Tibial artery (tissue), 4 donors: Measurements from ENCODE around the gene PTPRU.

Experiments
- DNase-seq, 2 donors: peaks; one replicate each; pipeline ENCODE4 v3.0.0-alpha.2; 2019
- H3K27ac ChIP-seq, 2 donors: fragments of 200-600 bp; sonication (generic) in 1 of 2; 1 replicate in 1 of 2; 2 replicates in 1 of 2; pipeline ENCODE4 v1.5.1; 2018 to 2019; ENCODE audit warnings: mild to moderate bottlenecking in 1 of 2
- H3K27me3 ChIP-seq, 2 donors: fragments of 200-600 bp; sonication (generic) in 1 of 2; one replicate each; pipeline versions ENCODE4 v1.5.1 to v1.6.0; 2016 to 2019
- H3K36me3 ChIP-seq, 3 donors: fragments of 200-600 bp; sonication (generic) in 2 of 3; one replicate each; pipeline ENCODE4 v1.5.1; 2016 to 2019; ENCODE audit warnings: mild to moderate bottlenecking in 2 of 3
- H3K4me1 ChIP-seq, 4 donors: fragments of 200-600 bp; sonication (generic) in 2 of 4; 1 replicate in 3 of 4; 2 replicates in 1 of 4; pipeline ENCODE4 v1.5.1; 2016 to 2019
- H3K4me3 ChIP-seq, 2 donors: fragments of 200-600 bp; sonication (generic) in 1 of 2; 1 replicate in 1 of 2; 2 replicates in 1 of 2; pipeline ENCODE4 v1.5.1; 2018 to 2019; ENCODE audit warnings: mild to moderate bottlenecking in 2 of 2
- H3K9me3 ChIP-seq, 3 donors: fragments of 200-600 bp; sonication (generic) in 1 of 3; one replicate each; pipeline ENCODE4 v1.5.1; 2016 to 2019
- intact Hi-C: fragments of 100-400 bp; cut with DNase I; formaldehyde crosslinking; loops from one replicate; pipeline ENCODE4 v1.15.0; 2023; ENCODE audit warnings: low total_unique reads
- TF ChIP-seq, protein P1 (sequence below), 2 experiments: fragments of 200-600 bp in 1 of 2; fragments of 450-650 bp in 1 of 2; IDR thresholded peaks; one replicate each; pipeline ENCODE4 v1.5.1; 2017 to 2019; ENCODE audit warnings: antibody characterized with exemption in 2 of 2, mild to moderate bottlenecking in 1 of 2, moderate library complexity in 1 of 2

Gene PTPRU

DNA sequence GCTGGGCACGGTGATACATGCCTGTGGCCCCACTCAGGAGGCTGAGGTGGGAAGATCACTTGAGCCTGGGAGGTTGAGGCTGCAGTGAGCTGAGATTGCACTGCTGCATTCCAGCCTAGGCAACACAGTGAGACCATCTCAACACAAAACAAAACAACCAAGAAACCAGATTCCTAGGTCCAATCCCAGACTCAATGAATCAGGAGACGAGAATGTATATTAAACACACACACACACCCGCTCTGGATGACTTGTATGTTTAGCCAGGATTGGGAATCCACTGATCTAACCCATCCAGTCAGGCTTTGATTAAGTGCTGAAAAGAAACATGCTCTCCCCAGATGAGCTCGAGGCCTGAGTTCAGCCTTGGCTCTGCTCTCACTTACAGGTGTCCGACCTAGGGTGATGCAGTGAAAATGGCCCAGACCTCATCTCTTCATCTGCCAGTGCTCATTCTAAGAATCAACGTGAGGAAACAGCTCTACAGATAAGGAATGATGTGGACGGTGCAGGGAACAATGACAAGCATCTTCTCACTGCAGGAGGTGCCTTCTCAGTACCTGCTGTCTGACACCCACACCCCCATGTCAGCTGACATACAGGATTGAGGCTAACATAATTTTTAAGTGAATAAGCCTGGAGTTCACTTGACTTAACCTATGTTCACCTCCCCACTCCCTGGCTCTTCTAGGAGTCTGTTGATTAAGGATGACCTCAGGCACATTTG, 39.3 kb upstream of the PTPRU start:
- no peaks in the 10 kb centered on the region for H3K27me3 ChIP-seq
- peaks cover 26 to 97% (median 57%) of the 10 kb centered on the region in 3 donors for H3K36me3 ChIP-seq
- intact Hi-C loops, result no loop called here
- no peaks in the 10 kb centered on the region for H3K9me3 ChIP-seq
- H3K4me1 ChIP-seq, result peaks cover 0 to 4% (median 1%) of the 10 kb centered on the region in 4 donors
- no peak overlapping the region for H3K4me3 ChIP-seq
- TF ChIP-seq, protein P1, sequence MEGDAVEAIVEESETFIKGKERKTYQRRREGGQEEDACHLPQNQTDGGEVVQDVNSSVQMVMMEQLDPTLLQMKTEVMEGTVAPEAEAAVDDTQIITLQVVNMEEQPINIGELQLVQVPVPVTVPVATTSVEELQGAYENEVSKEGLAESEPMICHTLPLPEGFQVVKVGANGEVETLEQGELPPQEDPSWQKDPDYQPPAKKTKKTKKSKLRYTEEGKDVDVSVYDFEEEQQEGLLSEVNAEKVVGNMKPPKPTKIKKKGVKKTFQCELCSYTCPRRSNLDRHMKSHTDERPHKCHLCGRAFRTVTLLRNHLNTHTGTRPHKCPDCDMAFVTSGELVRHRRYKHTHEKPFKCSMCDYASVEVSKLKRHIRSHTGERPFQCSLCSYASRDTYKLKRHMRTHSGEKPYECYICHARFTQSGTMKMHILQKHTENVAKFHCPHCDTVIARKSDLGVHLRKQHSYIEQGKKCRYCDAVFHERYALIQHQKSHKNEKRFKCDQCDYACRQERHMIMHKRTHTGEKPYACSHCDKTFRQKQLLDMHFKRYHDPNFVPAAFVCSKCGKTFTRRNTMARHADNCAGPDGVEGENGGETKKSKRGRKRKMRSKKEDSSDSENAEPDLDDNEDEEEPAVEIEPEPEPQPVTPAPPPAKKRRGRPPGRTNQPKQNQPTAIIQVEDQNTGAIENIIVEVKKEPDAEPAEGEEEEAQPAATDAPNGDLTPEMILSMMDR (IDR thresholded peaks at IDR 0.05), result no peak
- DNase-seq, result no peak
- H3K27ac ChIP-seq, result no peak overlapping the region

DNA sequence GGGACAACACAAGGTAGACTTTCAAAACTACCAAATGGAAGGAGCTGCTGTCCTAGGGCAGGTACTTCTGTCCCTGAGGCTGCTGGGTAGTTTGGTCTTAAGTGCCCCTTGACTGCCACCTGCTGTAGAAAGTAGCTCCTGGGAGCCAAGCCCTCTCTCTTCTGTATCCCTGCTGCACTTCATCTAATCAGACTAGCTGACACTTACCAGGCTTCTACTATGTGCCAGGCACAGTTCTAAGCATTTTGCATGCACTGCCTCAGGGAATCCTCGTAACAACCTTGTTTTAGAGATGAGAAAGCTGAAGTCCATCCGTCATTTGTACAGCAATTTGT, 38.8 kb upstream of the PTPRU start:
- TF ChIP-seq, protein P1 (IDR thresholded peaks at IDR 0.05), result no peak
- intact Hi-C loops, result no loop called here
- H3K4me3 ChIP-seq, result no peak overlapping the region
- no peaks in the 10 kb centered on the region for H3K9me3 ChIP-seq
- H3K4me1 ChIP-seq, result peaks cover 0 to 9% (median 6%) of the 10 kb centered on the region in 4 donors
- no peak for DNase-seq
- H3K27ac ChIP-seq, result no peak overlapping the region
- no peaks in the 10 kb centered on the region for H3K27me3 ChIP-seq
- H3K36me3 ChIP-seq, result peaks cover 26 to 93% (median 57%) of the 10 kb centered on the region in 3 donors

DNA sequence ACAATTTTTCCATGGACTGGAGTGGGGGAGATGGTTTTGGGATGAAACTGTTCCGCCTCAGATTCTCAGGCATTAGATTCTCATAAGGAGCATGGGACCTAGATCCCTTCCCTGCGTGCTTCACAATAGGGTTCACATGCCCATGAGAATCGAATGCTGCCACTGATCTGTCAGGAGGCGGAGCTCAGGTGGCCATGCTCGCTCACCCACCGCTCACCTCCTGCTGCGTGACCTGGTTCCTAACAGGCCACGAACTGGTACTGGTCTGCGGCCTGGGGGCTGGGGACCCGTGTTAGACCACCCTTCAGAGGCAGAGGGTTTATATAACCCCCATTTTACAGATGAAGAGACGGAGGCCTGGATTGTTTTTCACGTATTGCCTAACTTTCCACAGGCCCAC, 38.3 kb upstream of the PTPRU start:
- H3K27ac ChIP-seq, result no peak overlapping the region
- H3K4me1 ChIP-seq, result peaks cover 0 to 11% (median 7%) of the 10 kb centered on the region in 4 donors
- H3K27me3 ChIP-seq, result no peaks in the 10 kb centered on the region
- H3K4me3 ChIP-seq, result no peak overlapping the region
- no peaks in the 10 kb centered on the region for H3K9me3 ChIP-seq
- TF ChIP-seq, protein P1 (IDR thresholded peaks at IDR 0.05), result no peak
- H3K36me3 ChIP-seq, result peaks cover 23 to 88% (median 57%) of the 10 kb centered on the region in 3 donors
- no peak for DNase-seq
- intact Hi-C loops, result loop anchor here (2.0 kb wide), 1 partner anchor 315 kb away; no protein-coding TSS in a partner anchor

DNA sequence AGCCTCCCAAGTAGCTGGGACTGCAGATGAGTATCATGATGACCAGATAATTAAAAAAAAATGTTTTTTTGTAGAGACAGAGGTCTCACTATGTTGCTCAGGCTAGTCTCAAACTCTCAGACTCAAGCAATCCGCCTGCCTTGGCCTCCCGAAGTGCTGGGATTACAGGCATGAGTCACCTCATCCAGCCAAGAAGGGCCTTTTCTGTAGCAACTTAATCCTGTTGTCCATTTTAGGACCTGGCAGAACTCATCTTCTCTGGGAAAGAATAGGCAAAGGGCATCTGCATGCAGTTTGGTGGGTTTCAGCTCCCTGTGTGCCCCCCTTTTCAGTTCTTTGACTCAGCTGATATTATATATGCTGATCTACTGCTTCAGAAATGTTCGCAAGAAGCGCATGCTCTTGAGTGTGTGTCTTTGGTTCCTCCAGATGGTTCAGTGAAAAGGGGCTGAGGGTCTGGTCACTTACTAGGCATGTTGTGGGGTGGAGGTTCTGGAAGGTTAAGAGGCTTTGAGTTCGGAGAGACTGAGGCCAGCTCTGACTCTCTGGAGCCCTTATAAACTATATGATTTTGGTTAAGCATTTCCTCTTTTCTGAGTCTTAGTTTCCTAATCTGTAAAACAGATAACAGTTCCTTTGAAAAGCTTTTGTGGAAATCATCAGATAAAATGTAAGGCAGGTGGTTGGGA, 35.3 kb upstream of the PTPRU start:
- Histone ChIP-seq H3K27ac (no peak overlapping the region), H3K27me3 (no peaks in the 10 kb centered on the region), H3K9me3 (no peaks in the 10 kb centered on the region), H3K36me3 (peaks cover 11 to 85% (median 51%) of the 10 kb centered on the region in 3 donors), H3K4me1 (peaks cover 0 to 11% (median 7%) of the 10 kb centered on the region in 4 donors), H3K4me3 (no peak overlapping the region)
- DNase-seq, result no peak
- TF ChIP-seq, protein P1 (IDR thresholded peaks at IDR 0.05), result no peak
- intact Hi-C loops, result loop anchor here (10.0 kb wide), 1 partner anchor 166 kb away; no protein-coding TSS in a partner anchor

DNA sequence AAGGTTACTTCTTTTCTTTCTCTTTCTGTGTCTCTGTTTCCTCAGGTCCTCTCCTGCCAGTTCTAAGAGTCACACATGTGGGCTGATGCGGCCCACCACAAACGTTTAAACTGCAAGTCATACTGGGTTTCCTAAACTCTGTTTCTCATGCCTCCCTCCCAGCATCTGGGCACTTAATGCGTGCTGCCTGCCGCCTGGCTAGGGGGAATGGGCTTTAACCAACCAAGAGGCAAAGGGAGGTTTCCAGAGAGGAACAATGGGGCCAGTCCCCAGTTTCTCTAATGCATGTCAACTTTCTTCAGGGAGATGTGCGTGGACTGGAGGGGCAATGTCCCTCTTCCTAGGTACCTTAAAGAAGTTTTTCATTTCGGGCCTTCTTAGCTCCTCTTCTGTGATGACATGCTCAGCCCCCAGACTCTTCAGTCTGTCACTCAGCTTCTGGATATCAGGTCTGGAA, 34.7 kb upstream of the PTPRU start:
- no peak for DNase-seq
- Histone ChIP-seq H3K4me1 (peaks cover 0 to 11% (median 7%) of the 10 kb centered on the region in 4 donors), H3K4me3 (no peak overlapping the region), H3K36me3 (peaks cover 11 to 87% (median 55%) of the 10 kb centered on the region in 3 donors), H3K27me3 (no peaks in the 10 kb centered on the region), H3K27ac (peak overlapping the region; percentile 72 to 76), H3K9me3 (no peaks in the 10 kb centered on the region)
- TF ChIP-seq, protein P1 (IDR thresholded peaks at IDR 0.05), result no peak
- intact Hi-C loops, result loop anchor here (10.0 kb wide), 1 partner anchor 167 kb away; no protein-coding TSS in a partner anchor
